Measurements from ENCODE around the gene CDK3. TPM values are rescaled to one million over a fixed set of nuclear protein-coding genes. Genes with fewer than 3 reads are reported as not detected.

CDK3 gene
- total and polyA plus RNA-seq, 2 of the 4 experiments (the other 2 are of a cell fraction), result 0.72 to 8.8 TPM

DNA sequence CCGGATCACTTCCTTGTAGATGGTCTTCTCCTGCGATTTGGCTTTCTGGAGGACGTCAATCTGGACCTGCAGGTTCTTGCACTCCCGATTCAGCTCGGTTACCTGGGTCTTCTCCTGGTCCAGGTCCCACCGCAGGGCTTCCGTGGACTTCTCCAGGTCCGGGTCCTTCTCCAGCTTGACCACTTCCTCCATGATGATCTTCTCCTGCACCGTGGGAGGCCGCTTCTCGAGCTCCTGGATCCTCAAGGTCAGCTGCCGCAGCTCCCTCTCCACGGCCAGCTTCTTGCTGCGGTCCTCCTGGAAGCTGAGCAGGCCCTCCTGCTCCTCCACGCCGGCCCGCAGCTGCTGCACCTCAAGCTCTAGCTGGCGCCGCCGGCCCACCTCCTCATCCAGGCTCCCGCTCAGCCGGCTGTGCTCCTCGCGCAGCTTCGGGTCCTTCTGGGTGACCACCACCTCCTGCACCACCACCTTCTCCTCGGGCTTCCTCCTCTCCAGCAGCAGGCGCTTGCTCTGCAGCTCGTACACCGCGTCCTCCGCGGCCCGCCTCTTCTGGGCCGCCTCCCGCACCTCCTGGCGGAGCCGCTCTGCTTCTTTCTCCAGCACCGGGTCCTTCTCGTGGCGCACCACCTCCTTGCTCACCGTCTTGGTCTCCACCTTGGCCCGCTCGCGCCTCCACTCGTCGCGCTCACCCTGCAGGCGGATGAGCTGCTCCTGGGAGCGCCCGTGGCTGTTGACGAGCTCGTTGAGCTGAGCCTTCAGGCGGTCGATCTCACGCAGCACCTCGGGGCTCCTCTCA, 8.2 kb downstream of the CDK3 start:
- Histone ChIP-seq H2AK9ac (replicated peaks; ENCODE audit: low read depth, low read length, poor library complexity) (no peak overlapping the region), H3K4me1 (ENCODE audit: control insufficient read depth, insufficient read depth, low read length) (peaks cover 11% of the 10 kb centered on the region), H3K14ac (replicated peaks; ENCODE audit: low read depth, low read length) (no peak overlapping the region), H3K9me3 (ENCODE audit: control insufficient read depth, insufficient read depth, low read length) (no peaks in the 10 kb centered on the region), H3K36me3 (ENCODE audit: control insufficient read depth, insufficient read depth, low read length) (no peaks in the 10 kb centered on the region), H4K20me1 (ENCODE audit: insufficient read depth, low read length) (no peaks in the 10 kb centered on the region), H4K8ac (ENCODE audit: low read depth in 2 of 2, low read length in 2 of 2) (no peak overlapping the region), H3K9me1 (ENCODE audit: insufficient read depth, low read length) (no peaks in the 10 kb centered on the region), H3K79me1 (ENCODE audit: low read depth in 1 of 2, low read length in 2 of 2) (peaks cover 0 to 3% of the 10 kb centered on the region in 2 experiments; a peak in 1 of 4 replicates), H2BK20ac (ENCODE audit: low read depth, low read length) (no peak overlapping the region), H2BK5ac (ENCODE audit: low read depth, low read length, poor library complexity, severe bottlenecking) (no peak overlapping the region), H2BK120ac (ENCODE audit: low read depth, low read length) (no peak overlapping the region), H3K27ac (ENCODE audit: insufficient read depth, low read length) (no peak overlapping the region), H3K4me2 (ENCODE audit: low read depth, low read length) (no peak overlapping the region), H2AK5ac (ENCODE audit: low read depth, low read length) (no peak overlapping the region), H2BK15ac (ENCODE audit: low read depth, low read length) (no peak overlapping the region), H4K91ac (ENCODE audit: insufficient read depth, low read depth, low read length) (no peak overlapping the region), H3K27me3 (ENCODE audit: control insufficient read depth, insufficient read depth, low read length) (no peaks in the 10 kb centered on the region), H3K9ac (ENCODE audit: low read depth, low read length) (no peak overlapping the region), H3K4ac (ENCODE audit: low read depth, low read length) (no peak overlapping the region), H2AFZ (replicated peaks; ENCODE audit: low read length, poor library complexity) (no peak overlapping the region), H3K18ac (ENCODE audit: low read depth, low read length) (no peak overlapping the region), H3K56ac (ENCODE audit: extremely low read depth, insufficient read depth, low read length) (no peak overlapping the region), H3K23ac (ENCODE audit: low read depth, low read length) (no peak overlapping the region), H4K5ac (ENCODE audit: low read depth, low read length) (no peak overlapping the region), H3K4me3 (ENCODE audit: insufficient read depth, low read depth, low read length) (no peak overlapping the region)
- intact Hi-C loops (cut with micrococcal nuclease), result loop anchor here (5.0 kb wide), 1 partner anchor 288 kb away; no protein-coding TSS in a partner anchor
- dilution Hi-C loops (cut with HindIII; ENCODE audit: low sequenced_read_pairs, unreplicated experiment), result no loop called here
- no peak for ATAC-seq (ENCODE audit: low read depth)
- WGBS, 2 experiments (ENCODE audit: extremely low coverage in 2 of 2, insufficient read length in 1 of 2), result 91% methylated on average over 48 of the region's 56 CpGs; no CpG with 5 or more reads in 1 of the 2 experiments
- in situ Hi-C loops (cut with MboI; ENCODE audit: low sequenced_read_pairs), result loop anchor here (5.0 kb wide), 1 partner anchor 97 kb away; no protein-coding TSS in a partner anchor
- TF ChIP-seq BHLHE40 (IDR thresholded peaks at IDR 0.05; ENCODE audit: low read depth, low read length), result no peak
- no peak for TF ChIP-seq SMC3 (IDR thresholded peaks at IDR 0.05; ENCODE audit: low read depth, low read length)
- no peak for TF ChIP-seq FOS (IDR thresholded peaks at IDR 0.05; ENCODE audit: low read depth, low read length)
- no peak for TF ChIP-seq MAFK (IDR thresholded peaks at IDR 0.05; ENCODE audit: low read depth, low read length)
- TF ChIP-seq POLR2A (IDR thresholded peaks at IDR 0.05; ENCODE audit: low read depth, low read length), result no peak
- TF ChIP-seq CHD1 (IDR thresholded peaks at IDR 0.05; ENCODE audit: low read depth, low read length), result no peak
- TF ChIP-seq MXI1 (IDR thresholded peaks at IDR 0.05; ENCODE audit: borderline replicate concordance, low read depth, low read length), result no peak
- TF ChIP-seq, protein P1, sequence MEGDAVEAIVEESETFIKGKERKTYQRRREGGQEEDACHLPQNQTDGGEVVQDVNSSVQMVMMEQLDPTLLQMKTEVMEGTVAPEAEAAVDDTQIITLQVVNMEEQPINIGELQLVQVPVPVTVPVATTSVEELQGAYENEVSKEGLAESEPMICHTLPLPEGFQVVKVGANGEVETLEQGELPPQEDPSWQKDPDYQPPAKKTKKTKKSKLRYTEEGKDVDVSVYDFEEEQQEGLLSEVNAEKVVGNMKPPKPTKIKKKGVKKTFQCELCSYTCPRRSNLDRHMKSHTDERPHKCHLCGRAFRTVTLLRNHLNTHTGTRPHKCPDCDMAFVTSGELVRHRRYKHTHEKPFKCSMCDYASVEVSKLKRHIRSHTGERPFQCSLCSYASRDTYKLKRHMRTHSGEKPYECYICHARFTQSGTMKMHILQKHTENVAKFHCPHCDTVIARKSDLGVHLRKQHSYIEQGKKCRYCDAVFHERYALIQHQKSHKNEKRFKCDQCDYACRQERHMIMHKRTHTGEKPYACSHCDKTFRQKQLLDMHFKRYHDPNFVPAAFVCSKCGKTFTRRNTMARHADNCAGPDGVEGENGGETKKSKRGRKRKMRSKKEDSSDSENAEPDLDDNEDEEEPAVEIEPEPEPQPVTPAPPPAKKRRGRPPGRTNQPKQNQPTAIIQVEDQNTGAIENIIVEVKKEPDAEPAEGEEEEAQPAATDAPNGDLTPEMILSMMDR (conservative IDR thresholded peaks at IDR 0.05; ENCODE audit: low read depth, low read length), result no peak
- no peak for DNase-seq
- ChIA-PET CTCF (no interaction called here), POLR2A (ENCODE audit: unreplicated experiment) (no interaction called here)
- BruUV-seq (replicated peaks), result no TSS peak

Measured in IMR-90 (cell line).